Measurements from ENCODE around the gene EXOSC5.
A peak's percentile ranks its signal among the peaks of the same experiment; 100 is the strongest.

- TF ChIP-seq POLR2AphosphoS5 (IDR thresholded peaks at IDR 0.05; ENCODE audit: borderline replicate concordance, low read depth, low read length) (peak; percentile 1; the same call in 1 of the 2 replicates), EZH2 (IDR thresholded peaks at IDR 0.05) (no peak), FOXP2 (optimal IDR thresholded peaks at IDR 0.05; ENCODE audit: control extremely low read depth, extremely low read length, insufficient read depth) (no peak)
These were observed 20.2 kb downstream of the EXOSC5 start for GRCh38 chr19:41376998-41377365.

Measured in SK-N-MC (cell line).